ENCODE results near the gene C18orf63.

DNA sequence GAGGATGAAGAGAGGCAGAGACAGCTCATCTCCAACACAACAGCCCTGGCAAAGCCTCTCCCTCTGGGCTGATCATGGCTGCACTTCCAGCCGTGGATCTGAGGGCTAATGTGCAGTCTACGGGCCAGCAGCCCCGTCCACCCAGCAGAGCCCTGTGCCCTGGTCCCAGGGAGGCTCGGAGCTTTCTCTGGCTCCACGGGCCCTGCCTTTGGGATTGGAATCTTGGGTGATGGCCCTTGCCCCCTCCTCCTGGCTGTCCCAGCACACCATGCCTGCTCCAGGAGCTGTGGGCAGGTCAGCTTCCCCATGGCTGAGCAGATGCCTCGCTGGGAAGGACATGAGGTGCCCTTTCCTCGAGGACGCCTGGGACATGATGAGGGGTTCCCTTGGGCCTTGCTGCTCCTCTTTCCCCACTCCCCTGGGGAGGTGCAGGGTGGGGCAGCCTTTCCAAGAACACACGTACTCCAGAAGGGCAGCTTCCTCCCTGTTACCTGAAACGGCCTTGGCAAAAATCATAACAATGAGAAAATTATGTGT is 66.9 kb downstream of the C18orf63 start:
- TF ChIP-seq, protein P1, sequence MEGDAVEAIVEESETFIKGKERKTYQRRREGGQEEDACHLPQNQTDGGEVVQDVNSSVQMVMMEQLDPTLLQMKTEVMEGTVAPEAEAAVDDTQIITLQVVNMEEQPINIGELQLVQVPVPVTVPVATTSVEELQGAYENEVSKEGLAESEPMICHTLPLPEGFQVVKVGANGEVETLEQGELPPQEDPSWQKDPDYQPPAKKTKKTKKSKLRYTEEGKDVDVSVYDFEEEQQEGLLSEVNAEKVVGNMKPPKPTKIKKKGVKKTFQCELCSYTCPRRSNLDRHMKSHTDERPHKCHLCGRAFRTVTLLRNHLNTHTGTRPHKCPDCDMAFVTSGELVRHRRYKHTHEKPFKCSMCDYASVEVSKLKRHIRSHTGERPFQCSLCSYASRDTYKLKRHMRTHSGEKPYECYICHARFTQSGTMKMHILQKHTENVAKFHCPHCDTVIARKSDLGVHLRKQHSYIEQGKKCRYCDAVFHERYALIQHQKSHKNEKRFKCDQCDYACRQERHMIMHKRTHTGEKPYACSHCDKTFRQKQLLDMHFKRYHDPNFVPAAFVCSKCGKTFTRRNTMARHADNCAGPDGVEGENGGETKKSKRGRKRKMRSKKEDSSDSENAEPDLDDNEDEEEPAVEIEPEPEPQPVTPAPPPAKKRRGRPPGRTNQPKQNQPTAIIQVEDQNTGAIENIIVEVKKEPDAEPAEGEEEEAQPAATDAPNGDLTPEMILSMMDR (IDR thresholded peaks at IDR 0.05), result no peak
- no peak for TF ChIP-seq POLR2A (IDR thresholded peaks at IDR 0.05)
